ENCODE measurements around the gene MOB2. TPM values are rescaled to one million over a fixed set of nuclear protein-coding genes. Genes with fewer than 3 reads are reported as not detected.
A peak's percentile ranks its signal among the peaks of the same experiment; 100 is the strongest.

MOB2 gene
- total and polyA plus RNA-seq, 2 donors from 2014 or later: 50.7 to 51.7 TPM

- intact Hi-C loops (cut with DNase I): no loop called here
Measured at GRCh38 chr11:1462698-1462975, 23.9 kb downstream of the MOB2 start.

GRCh38 chr11:1461826-1462697 is 24.5 kb downstream of the MOB2 start:
- no peaks in the 10 kb centered on the region for H3K9me3 ChIP-seq (ENCODE audit: control insufficient read depth in 2 of 3, insufficient read depth in 1 of 3, low read length in 3 of 3)
- TF ChIP-seq, protein P1, sequence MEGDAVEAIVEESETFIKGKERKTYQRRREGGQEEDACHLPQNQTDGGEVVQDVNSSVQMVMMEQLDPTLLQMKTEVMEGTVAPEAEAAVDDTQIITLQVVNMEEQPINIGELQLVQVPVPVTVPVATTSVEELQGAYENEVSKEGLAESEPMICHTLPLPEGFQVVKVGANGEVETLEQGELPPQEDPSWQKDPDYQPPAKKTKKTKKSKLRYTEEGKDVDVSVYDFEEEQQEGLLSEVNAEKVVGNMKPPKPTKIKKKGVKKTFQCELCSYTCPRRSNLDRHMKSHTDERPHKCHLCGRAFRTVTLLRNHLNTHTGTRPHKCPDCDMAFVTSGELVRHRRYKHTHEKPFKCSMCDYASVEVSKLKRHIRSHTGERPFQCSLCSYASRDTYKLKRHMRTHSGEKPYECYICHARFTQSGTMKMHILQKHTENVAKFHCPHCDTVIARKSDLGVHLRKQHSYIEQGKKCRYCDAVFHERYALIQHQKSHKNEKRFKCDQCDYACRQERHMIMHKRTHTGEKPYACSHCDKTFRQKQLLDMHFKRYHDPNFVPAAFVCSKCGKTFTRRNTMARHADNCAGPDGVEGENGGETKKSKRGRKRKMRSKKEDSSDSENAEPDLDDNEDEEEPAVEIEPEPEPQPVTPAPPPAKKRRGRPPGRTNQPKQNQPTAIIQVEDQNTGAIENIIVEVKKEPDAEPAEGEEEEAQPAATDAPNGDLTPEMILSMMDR (IDR thresholded peaks at IDR 0.05; ENCODE audit: borderline replicate concordance, extremely low read depth, insufficient read depth): no peak
- no peak overlapping the region for H3K9ac ChIP-seq (ENCODE audit: low read length in 3 of 3)
- no peaks in the 10 kb centered on the region for H3K27me3 ChIP-seq (ENCODE audit: control insufficient read depth, insufficient read depth, low read length)
- intact Hi-C loops (cut with DNase I): no loop called here
- DNase-seq (no peak), FAIRE-seq (no peak)
- no peaks in the 10 kb centered on the region for H3K4me1 ChIP-seq (ENCODE audit: control insufficient read depth in 2 of 3, insufficient read depth in 2 of 3, low read depth in 1 of 3, low read length in 3 of 3)
- H3K27ac ChIP-seq (ENCODE audit: low read depth in 2 of 2, low read length in 2 of 2): no peak overlapping the region
- H3K4me3 ChIP-seq (ENCODE audit: low read length in 3 of 3): no peak overlapping the region
- no peaks in the 10 kb centered on the region for H3K36me3 ChIP-seq (ENCODE audit: control insufficient read depth in 2 of 3, insufficient read depth in 3 of 3, low read length in 3 of 3)

More at GRCh38 chr11:1462698-1462975, 23.9 kb downstream of the MOB2 start:
- Histone ChIP-seq H3K9ac (ENCODE audit: low read length in 3 of 3) (no peak overlapping the region), H3K9me3 (ENCODE audit: control insufficient read depth in 2 of 3, insufficient read depth in 1 of 3, low read length in 3 of 3) (no peaks in the 10 kb centered on the region), H3K36me3 (ENCODE audit: control insufficient read depth in 2 of 3, insufficient read depth in 3 of 3, low read length in 3 of 3) (no peaks in the 10 kb centered on the region), H3K27ac (ENCODE audit: low read depth in 2 of 2, low read length in 2 of 2) (no peak overlapping the region), H3K4me3 (ENCODE audit: low read length in 3 of 3) (no peak overlapping the region), H3K4me1 (ENCODE audit: control insufficient read depth in 2 of 3, insufficient read depth in 2 of 3, low read depth in 1 of 3, low read length in 3 of 3) (no peaks in the 10 kb centered on the region), H3K27me3 (ENCODE audit: control insufficient read depth, insufficient read depth, low read length) (no peaks in the 10 kb centered on the region)
- DNase-seq (no peak), FAIRE-seq (no peak)
- TF ChIP-seq, protein P1 (IDR thresholded peaks at IDR 0.05; ENCODE audit: borderline replicate concordance, extremely low read depth, insufficient read depth): no peak

GRCh38 chr11:1460986-1461825 is 25.4 kb downstream of the MOB2 start:
- FAIRE-seq: no peak
- no peaks in the 10 kb centered on the region for H3K27me3 ChIP-seq (ENCODE audit: control insufficient read depth, insufficient read depth, low read length)
- TF ChIP-seq, protein P1 (IDR thresholded peaks at IDR 0.05; ENCODE audit: borderline replicate concordance, extremely low read depth, insufficient read depth): no peak
- DNase-seq: peak in 3 of 5 donors; percentile 42 to 60 (median 49)
- no peak overlapping the region for H3K4me3 ChIP-seq (ENCODE audit: low read length in 3 of 3)
- H3K9ac ChIP-seq (ENCODE audit: low read length in 3 of 3): no peak overlapping the region
- H3K9me3 ChIP-seq (ENCODE audit: control insufficient read depth in 2 of 3, insufficient read depth in 1 of 3, low read length in 3 of 3): no peaks in the 10 kb centered on the region
- intact Hi-C loops (cut with DNase I): no loop called here
- peak overlapping the region in 1 of 2 donors; percentile 28 for H3K27ac ChIP-seq (ENCODE audit: low read depth in 2 of 2, low read length in 2 of 2)
- no peaks in the 10 kb centered on the region for H3K4me1 ChIP-seq (ENCODE audit: control insufficient read depth in 2 of 3, insufficient read depth in 2 of 3, low read depth in 1 of 3, low read length in 3 of 3)
- no peaks in the 10 kb centered on the region for H3K36me3 ChIP-seq (ENCODE audit: control insufficient read depth in 2 of 3, insufficient read depth in 3 of 3, low read length in 3 of 3)

Data from kidney (tissue), 14 donors.